ENCODE data around the gene CIBAR2. TPM values are rescaled to one million over a fixed set of nuclear protein-coding genes. Genes with fewer than 3 reads are reported as not detected.

Gene CIBAR2
- total and polyA plus RNA-seq, 10 of the 15 experiments (the other 5 are each of a cell fraction or from before 2014, with no cell fraction given) = 0.05 to 0.16 (median 0.07) TPM; not detected in 7

DNA sequence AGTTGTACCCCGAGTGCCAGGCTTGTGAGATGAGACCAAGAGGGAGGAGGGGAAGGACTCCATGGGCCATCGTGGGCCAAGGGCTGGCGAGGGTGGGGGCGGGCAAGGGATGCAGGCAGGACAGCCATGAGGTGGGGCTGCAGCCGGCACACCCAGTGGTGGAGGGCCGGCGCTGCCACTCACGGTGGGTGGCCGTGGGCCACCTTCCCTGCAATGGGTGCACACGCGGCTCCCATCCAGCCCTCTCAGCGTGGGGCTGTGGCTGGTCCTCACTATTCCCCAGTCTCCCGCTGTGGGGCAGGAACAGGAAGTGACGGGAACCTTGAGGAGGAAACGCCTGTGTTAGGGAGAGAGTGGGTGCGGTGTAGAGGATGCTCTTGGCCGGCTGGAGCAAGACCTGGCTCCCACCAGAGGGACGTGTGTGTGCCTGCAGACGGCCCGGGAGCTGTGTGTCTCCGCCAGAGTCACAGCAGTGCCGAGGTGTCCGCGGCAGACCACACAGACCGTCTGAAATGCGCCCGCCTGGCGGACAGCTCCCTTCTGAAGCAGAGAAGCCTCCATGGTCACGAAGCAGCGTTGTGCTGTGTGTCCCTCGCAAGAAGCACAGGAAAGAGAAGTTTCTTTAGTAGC, 23.6 kb downstream of the CIBAR2 start (continued):
- TF ChIP-seq, protein P1, sequence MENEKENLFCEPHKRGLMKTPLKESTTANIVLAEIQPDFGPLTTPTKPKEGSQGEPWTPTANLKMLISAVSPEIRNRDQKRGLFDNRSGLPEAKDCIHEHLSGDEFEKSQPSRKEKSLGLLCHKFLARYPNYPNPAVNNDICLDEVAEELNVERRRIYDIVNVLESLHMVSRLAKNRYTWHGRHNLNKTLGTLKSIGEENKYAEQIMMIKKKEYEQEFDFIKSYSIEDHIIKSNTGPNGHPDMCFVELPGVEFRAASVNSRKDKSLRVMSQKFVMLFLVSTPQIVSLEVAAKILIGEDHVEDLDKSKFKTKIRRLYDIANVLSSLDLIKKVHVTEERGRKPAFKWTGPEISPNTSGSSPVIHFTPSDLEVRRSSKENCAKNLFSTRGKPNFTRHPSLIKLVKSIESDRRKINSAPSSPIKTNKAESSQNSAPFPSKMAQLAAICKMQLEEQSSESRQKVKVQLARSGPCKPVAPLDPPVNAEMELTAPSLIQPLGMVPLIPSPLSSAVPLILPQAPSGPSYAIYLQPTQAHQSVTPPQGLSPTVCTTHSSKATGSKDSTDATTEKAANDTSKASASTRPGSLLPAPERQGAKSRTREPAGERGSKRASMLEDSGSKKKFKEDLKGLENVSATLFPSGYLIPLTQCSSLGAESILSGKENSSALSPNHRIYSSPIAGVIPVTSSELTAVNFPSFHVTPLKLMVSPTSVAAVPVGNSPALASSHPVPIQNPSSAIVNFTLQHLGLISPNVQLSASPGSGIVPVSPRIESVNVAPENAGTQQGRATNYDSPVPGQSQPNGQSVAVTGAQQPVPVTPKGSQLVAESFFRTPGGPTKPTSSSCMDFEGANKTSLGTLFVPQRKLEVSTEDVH (IDR thresholded peaks at IDR 0.05; ENCODE audit: low read depth, partially characterized antibody) = no peak
- TF ChIP-seq, protein P2, sequence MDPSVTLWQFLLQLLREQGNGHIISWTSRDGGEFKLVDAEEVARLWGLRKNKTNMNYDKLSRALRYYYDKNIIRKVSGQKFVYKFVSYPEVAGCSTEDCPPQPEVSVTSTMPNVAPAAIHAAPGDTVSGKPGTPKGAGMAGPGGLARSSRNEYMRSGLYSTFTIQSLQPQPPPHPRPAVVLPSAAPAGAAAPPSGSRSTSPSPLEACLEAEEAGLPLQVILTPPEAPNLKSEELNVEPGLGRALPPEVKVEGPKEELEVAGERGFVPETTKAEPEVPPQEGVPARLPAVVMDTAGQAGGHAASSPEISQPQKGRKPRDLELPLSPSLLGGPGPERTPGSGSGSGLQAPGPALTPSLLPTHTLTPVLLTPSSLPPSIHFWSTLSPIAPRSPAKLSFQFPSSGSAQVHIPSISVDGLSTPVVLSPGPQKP (IDR thresholded peaks at IDR 0.05; ENCODE audit: low read depth, low read length) = no peak
- TF ChIP-seq ZNF24 (IDR thresholded peaks at IDR 0.05) = no peak
- TF ChIP-seq, protein P3, sequence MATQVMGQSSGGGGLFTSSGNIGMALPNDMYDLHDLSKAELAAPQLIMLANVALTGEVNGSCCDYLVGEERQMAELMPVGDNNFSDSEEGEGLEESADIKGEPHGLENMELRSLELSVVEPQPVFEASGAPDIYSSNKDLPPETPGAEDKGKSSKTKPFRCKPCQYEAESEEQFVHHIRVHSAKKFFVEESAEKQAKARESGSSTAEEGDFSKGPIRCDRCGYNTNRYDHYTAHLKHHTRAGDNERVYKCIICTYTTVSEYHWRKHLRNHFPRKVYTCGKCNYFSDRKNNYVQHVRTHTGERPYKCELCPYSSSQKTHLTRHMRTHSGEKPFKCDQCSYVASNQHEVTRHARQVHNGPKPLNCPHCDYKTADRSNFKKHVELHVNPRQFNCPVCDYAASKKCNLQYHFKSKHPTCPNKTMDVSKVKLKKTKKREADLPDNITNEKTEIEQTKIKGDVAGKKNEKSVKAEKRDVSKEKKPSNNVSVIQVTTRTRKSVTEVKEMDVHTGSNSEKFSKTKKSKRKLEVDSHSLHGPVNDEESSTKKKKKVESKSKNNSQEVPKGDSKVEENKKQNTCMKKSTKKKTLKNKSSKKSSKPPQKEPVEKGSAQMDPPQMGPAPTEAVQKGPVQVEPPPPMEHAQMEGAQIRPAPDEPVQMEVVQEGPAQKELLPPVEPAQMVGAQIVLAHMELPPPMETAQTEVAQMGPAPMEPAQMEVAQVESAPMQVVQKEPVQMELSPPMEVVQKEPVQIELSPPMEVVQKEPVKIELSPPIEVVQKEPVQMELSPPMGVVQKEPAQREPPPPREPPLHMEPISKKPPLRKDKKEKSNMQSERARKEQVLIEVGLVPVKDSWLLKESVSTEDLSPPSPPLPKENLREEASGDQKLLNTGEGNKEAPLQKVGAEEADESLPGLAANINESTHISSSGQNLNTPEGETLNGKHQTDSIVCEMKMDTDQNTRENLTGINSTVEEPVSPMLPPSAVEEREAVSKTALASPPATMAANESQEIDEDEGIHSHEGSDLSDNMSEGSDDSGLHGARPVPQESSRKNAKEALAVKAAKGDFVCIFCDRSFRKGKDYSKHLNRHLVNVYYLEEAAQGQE (IDR thresholded peaks at IDR 0.05; ENCODE audit: low read depth, low read length) = no peak
- TF ChIP-seq SREBF1 (IDR thresholded peaks at IDR 0.05; ENCODE audit: low read length) = no peak
- TF ChIP-seq ZNF622 (IDR thresholded peaks at IDR 0.05) = no peak
